ENCODE measurements around the gene TUBB.

The TUBB gene

DNA sequence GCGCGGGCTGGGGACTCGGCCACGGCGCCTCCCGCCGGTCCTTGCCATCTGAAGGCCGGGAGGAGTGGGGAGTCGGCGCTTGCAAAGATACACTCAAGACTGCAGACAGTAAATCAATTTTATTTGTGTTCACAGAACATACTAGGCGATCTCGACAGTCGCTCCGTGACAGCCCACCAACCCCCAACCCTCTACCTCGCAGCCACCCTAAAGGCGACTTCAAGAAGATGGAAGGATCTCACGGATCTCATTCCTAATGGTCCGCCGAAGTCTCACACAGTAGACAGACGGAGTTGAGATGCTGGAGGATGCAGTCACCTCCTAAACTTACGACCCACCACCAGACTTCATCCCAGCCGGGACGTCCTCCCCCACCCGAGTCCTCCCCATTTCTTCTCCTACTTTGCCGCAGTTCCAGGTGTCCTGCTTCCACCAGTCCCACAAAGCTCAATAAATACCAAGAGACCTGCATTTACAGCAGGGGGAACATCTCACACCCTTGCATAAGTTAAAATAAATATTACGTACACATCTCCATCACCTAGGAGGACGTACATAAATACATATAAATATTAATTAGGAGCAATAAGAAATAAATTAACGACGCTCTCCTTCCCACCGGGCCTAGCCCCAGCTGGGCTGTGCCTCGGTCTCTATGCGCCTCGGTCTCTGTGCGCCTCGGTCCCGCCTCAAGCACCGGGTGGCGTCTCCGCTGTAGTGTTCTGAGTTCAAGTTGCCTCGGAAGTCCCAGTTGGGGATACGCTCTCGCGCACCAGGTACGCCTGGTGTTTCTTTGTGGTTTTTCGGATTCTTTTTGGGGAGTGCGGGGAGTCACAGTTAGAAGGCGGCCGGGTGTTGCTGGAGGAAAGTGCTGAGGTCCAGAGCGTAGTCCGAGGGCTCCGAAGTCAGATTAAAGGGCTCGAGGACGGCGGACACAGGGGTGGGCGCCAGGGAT lies 23.2 kb downstream of the TUBB start (continued):
- TF ChIP-seq ZNF639 (tag by site-specific recombination; IDR thresholded peaks at IDR 0.05) (0 out of 2 replicates have a peak, but pooled peaks have one; percentile 9), ZNF214 (tag by site-specific recombination; IDR thresholded peaks at IDR 0.05; ENCODE audit: borderline replicate concordance) (no peak), ZNF114 (tag by site-specific recombination; IDR thresholded peaks at IDR 0.05) (no peak), ZNF521 (tag by site-specific recombination; IDR thresholded peaks at IDR 0.05) (no peak), OVOL3 (tag by site-specific recombination; IDR thresholded peaks at IDR 0.05) (no peak), ZNF558 (tag by site-specific recombination; IDR thresholded peaks at IDR 0.05) (peak; percentile 8; the same call in 1 of the 2 replicates), ZBTB21 (tag by site-specific recombination; IDR thresholded peaks at IDR 0.05) (no peak), GLI4 (tag by site-specific recombination; IDR thresholded peaks at IDR 0.05) (no peak), SP2 (tag by site-specific recombination; IDR thresholded peaks at IDR 0.05) (peak; percentile 53; the same call in 1 of the 2 replicates), ZNF416 (tag by site-specific recombination; IDR thresholded peaks at IDR 0.05) (no peak), ZBTB17 (tag by site-specific recombination; IDR thresholded peaks at IDR 0.05) (peak; percentile 82; the same call in 1 of the 2 replicates), MYNN (tag by site-specific recombination; IDR thresholded peaks at IDR 0.05; ENCODE audit: borderline replicate concordance) (no peak), ZNF350 (tag by site-specific recombination; IDR thresholded peaks at IDR 0.05) (no peak), KLF1 (tag by site-specific recombination; IDR thresholded peaks at IDR 0.05) (no peak), ZBTB1 (tag by site-specific recombination; IDR thresholded peaks at IDR 0.05) (no peak)

- H3K27ac ChIP-seq (ENCODE audit: extremely low read depth, low read depth, low read length), result peak within 1 kb of the TSS; percentile 94
- 0 out of 2 replicates have a peak, but pooled peaks cover 2% of the 10 kb centered on the region for H3K4me1 ChIP-seq (ENCODE audit: control insufficient read depth, insufficient read depth, low read length)
- peaks cover 16 to 23% of the 10 kb centered on the region in 2 experiments; a peak in 2 of 3 replicates for H3K36me3 ChIP-seq (ENCODE audit: control insufficient read depth in 2 of 2, insufficient read depth in 1 of 2, low read length in 2 of 2)
- ChIA-PET CTCF (interaction anchor here (0.5 to 2.5 kb wide), 9 partner anchors 19 to 346 kb away, joined by 3 to 9 read pairs (median 4); no protein-coding TSS in a partner anchor), POLR2A (interaction anchor here (0.7 to 4.0 kb wide), 33 partner anchors 8 to 170 kb away, joined by 3 to 84 read pairs (median 4); partner anchors contain the start of genes DDR1, MDC1, PPP1R10 and TUBB)
- no peaks in the 10 kb centered on the region for H3K9me3 ChIP-seq (ENCODE audit: control insufficient read depth, insufficient read depth, low read depth, low read length)
- peak within 1 kb of the TSS; percentile 67 for H3K4me3 ChIP-seq (ENCODE audit: low read depth, low read length)
- TF ChIP-seq ZNF530 (tag by site-specific recombination; IDR thresholded peaks at IDR 0.05; ENCODE audit: low read depth) (no peak), ZNF624 (tag by site-specific recombination; IDR thresholded peaks at IDR 0.05) (no peak), PRDM10 (tag by site-specific recombination; IDR thresholded peaks at IDR 0.05) (peak; percentile 69; the same call in 1 of the 2 replicates), ZBTB17 (tag by site-specific recombination; IDR thresholded peaks at IDR 0.05) (peak; percentile 82), MEIS1 (CRISPR knock-in tag; IDR thresholded peaks at IDR 0.05; ENCODE audit: borderline replicate concordance) (no peak), ZNF658 (tag by site-specific recombination; IDR thresholded peaks at IDR 0.05) (no peak), ZNF112 (tag by site-specific recombination; IDR thresholded peaks at IDR 0.05) (no peak), ZNF692 (tag by site-specific recombination; IDR thresholded peaks at IDR 0.05) (peak; percentile 69), OVOL3 (tag by site-specific recombination; IDR thresholded peaks at IDR 0.05) (no peak)
- TF ChIP-seq, protein P1, sequence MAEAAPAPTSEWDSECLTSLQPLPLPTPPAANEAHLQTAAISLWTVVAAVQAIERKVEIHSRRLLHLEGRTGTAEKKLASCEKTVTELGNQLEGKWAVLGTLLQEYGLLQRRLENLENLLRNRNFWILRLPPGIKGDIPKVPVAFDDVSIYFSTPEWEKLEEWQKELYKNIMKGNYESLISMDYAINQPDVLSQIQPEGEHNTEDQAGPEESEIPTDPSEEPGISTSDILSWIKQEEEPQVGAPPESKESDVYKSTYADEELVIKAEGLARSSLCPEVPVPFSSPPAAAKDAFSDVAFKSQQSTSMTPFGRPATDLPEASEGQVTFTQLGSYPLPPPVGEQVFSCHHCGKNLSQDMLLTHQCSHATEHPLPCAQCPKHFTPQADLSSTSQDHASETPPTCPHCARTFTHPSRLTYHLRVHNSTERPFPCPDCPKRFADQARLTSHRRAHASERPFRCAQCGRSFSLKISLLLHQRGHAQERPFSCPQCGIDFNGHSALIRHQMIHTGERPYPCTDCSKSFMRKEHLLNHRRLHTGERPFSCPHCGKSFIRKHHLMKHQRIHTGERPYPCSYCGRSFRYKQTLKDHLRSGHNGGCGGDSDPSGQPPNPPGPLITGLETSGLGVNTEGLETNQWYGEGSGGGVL (tag by site-specific recombination; IDR thresholded peaks at IDR 0.05), result no peak; the same call in 1 of the 2 replicates
- TF ChIP-seq, protein P2, sequence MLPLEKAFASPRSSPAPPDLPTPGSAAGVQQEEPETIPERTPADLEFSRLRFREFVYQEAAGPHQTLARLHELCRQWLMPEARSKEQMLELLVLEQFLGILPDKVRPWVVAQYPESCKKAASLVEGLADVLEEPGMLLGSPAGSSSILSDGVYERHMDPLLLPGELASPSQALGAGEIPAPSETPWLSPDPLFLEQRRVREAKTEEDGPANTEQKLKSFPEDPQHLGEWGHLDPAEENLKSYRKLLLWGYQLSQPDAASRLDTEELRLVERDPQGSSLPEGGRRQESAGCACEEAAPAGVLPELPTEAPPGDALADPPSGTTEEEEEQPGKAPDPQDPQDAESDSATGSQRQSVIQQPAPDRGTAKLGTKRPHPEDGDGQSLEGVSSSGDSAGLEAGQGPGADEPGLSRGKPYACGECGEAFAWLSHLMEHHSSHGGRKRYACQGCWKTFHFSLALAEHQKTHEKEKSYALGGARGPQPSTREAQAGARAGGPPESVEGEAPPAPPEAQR (tag by site-specific recombination; IDR thresholded peaks at IDR 0.05), result no peak
Measured at GRCh38 chr6:30744054-30744805, 24.1 kb downstream of the TUBB start, which contains the start of gene IER3. Gene IER3, minus strand, starts transcription at chr6:30744547. Its CDS starts 29 bp downstream, at chr6:30744518.
